ENCODE data around the gene ZW10.

ZW10 gene

GRCh38 chr11:113817162-113817561 lies 43.7 kb upstream of the ZW10 start:
- H2AFZ ChIP-seq (ENCODE audit: low read length): no peak overlapping the region
- no peak overlapping the region for H3K4me2 ChIP-seq (ENCODE audit: low read length)
- no peaks in the 10 kb centered on the region for H3K4me1 ChIP-seq (ENCODE audit: insufficient read depth, low read length, severe bottlenecking)
- no peaks in the 10 kb centered on the region for H3K9me2 ChIP-seq (ENCODE audit: low read depth, low read length)
- no peaks in the 10 kb centered on the region for H3K79me2 ChIP-seq (ENCODE audit: insufficient read depth, low read length)
- H3K9ac ChIP-seq (ENCODE audit: low read length): no peak overlapping the region
- peaks cover 12% of the 10 kb centered on the region for H3K36me3 ChIP-seq (ENCODE audit: insufficient read depth, low read length)
- no peaks in the 10 kb centered on the region for H4K20me1 ChIP-seq (ENCODE audit: insufficient read depth, low read length)
- no peak overlapping the region for H3K27ac ChIP-seq (ENCODE audit: low read depth, low read length, poor library complexity, severe bottlenecking)
- H3K4me3 ChIP-seq (ENCODE audit: low read depth, low read length, poor library complexity, severe bottlenecking): no peak overlapping the region
- TF ChIP-seq, protein P1, sequence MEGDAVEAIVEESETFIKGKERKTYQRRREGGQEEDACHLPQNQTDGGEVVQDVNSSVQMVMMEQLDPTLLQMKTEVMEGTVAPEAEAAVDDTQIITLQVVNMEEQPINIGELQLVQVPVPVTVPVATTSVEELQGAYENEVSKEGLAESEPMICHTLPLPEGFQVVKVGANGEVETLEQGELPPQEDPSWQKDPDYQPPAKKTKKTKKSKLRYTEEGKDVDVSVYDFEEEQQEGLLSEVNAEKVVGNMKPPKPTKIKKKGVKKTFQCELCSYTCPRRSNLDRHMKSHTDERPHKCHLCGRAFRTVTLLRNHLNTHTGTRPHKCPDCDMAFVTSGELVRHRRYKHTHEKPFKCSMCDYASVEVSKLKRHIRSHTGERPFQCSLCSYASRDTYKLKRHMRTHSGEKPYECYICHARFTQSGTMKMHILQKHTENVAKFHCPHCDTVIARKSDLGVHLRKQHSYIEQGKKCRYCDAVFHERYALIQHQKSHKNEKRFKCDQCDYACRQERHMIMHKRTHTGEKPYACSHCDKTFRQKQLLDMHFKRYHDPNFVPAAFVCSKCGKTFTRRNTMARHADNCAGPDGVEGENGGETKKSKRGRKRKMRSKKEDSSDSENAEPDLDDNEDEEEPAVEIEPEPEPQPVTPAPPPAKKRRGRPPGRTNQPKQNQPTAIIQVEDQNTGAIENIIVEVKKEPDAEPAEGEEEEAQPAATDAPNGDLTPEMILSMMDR (IDR thresholded peaks at IDR 0.05; ENCODE audit: low read length): no peak
- TF ChIP-seq EZH2 (IDR thresholded peaks at IDR 0.05; ENCODE audit: borderline replicate concordance, low read length): no peak
- no peaks in the 10 kb centered on the region for H3K9me3 ChIP-seq (ENCODE audit: low read length)
- no peaks in the 10 kb centered on the region for H3K27me3 ChIP-seq (ENCODE audit: insufficient read depth, low read length)
- no peaks in the 10 kb centered on the region for H3F3A ChIP-seq (ENCODE audit: insufficient read depth, low read length)

DNA sequence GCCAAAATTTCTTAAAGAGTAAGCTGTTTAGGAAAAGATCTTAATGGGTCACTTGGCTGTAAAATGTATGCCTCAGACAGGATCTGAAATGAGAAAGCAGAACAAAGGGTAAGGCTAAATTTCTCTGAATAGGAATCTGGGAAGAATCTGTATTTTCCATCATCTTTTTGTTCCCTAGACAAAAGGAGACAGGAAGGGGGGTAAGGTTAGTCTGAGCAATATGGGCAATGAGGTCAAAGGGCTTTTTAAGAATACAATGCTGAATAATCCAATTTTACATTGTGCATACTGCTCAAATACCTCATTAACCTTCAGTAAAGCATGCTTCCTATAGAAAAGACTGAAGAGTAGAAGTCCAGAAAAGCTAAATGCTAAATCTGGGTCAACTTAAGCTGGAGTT lies 40.7 kb upstream of the ZW10 start:
- H3K36me3 ChIP-seq (ENCODE audit: insufficient read depth, low read length): peaks cover 9% of the 10 kb centered on the region; the same call in 1 of the 2 replicates
- H3F3A ChIP-seq (ENCODE audit: insufficient read depth, low read length): no peaks in the 10 kb centered on the region
- no peak overlapping the region for H2AFZ ChIP-seq (ENCODE audit: low read length)
- no peaks in the 10 kb centered on the region for H3K9me3 ChIP-seq (ENCODE audit: low read length)
- H3K27ac ChIP-seq (ENCODE audit: low read depth, low read length, poor library complexity, severe bottlenecking): no peak overlapping the region
- no peaks in the 10 kb centered on the region for H3K79me2 ChIP-seq (ENCODE audit: insufficient read depth, low read length)
- H3K27me3 ChIP-seq (ENCODE audit: insufficient read depth, low read length): no peaks in the 10 kb centered on the region
- H3K9ac ChIP-seq (ENCODE audit: low read length): no peak overlapping the region
- no peaks in the 10 kb centered on the region for H3K4me1 ChIP-seq (ENCODE audit: insufficient read depth, low read length, severe bottlenecking)
- no peak overlapping the region for H3K4me2 ChIP-seq (ENCODE audit: low read length)
- TF ChIP-seq EZH2 (IDR thresholded peaks at IDR 0.05; ENCODE audit: borderline replicate concordance, low read length): no peak
- TF ChIP-seq, protein P1 (IDR thresholded peaks at IDR 0.05; ENCODE audit: low read length): no peak
- no peak overlapping the region for H3K4me3 ChIP-seq (ENCODE audit: low read depth, low read length, poor library complexity, severe bottlenecking)
- no peaks in the 10 kb centered on the region for H4K20me1 ChIP-seq (ENCODE audit: insufficient read depth, low read length)
- no peaks in the 10 kb centered on the region for H3K9me2 ChIP-seq (ENCODE audit: low read depth, low read length)

- H3K4me1 ChIP-seq (ENCODE audit: insufficient read depth, low read length, severe bottlenecking): no peaks in the 10 kb centered on the region
- H3K4me2 ChIP-seq (ENCODE audit: low read length): no peak overlapping the region
- H3K27ac ChIP-seq (ENCODE audit: low read depth, low read length, poor library complexity, severe bottlenecking): no peak overlapping the region
- no peaks in the 10 kb centered on the region for H3K27me3 ChIP-seq (ENCODE audit: insufficient read depth, low read length)
- H3K36me3 ChIP-seq (ENCODE audit: insufficient read depth, low read length): peaks cover 29% of the 10 kb centered on the region; the same call in 1 of the 2 replicates
- TF ChIP-seq, protein P1 (IDR thresholded peaks at IDR 0.05; ENCODE audit: low read length): no peak
- no peak for TF ChIP-seq EZH2 (IDR thresholded peaks at IDR 0.05; ENCODE audit: borderline replicate concordance, low read length)
- no peak overlapping the region for H2AFZ ChIP-seq (ENCODE audit: low read length)
- H3F3A ChIP-seq (ENCODE audit: insufficient read depth, low read length): no peaks in the 10 kb centered on the region
- H3K9me2 ChIP-seq (ENCODE audit: low read depth, low read length): no peaks in the 10 kb centered on the region
- H3K9me3 ChIP-seq (ENCODE audit: low read length): no peaks in the 10 kb centered on the region
- H3K79me2 ChIP-seq (ENCODE audit: insufficient read depth, low read length): no peaks in the 10 kb centered on the region
- H3K4me3 ChIP-seq (ENCODE audit: low read depth, low read length, poor library complexity, severe bottlenecking): no peak overlapping the region
- no peak overlapping the region for H3K9ac ChIP-seq (ENCODE audit: low read length)
- H4K20me1 ChIP-seq (ENCODE audit: insufficient read depth, low read length): no peaks in the 10 kb centered on the region
Measured at GRCh38 chr11:113808931-113809330, 35.4 kb upstream of the ZW10 start.

All from OCI-LY1 (cell line).